HG03378 (cell line): ENCODE results near the gene UGT1A3.

Experiments used
- ATAC-seq: cut with Tn5 transposase; IDR thresholded peaks from one replicate; pipeline ENCODE4 v1.9.1; 2021; ENCODE audit warnings: mild to moderate bottlenecking, moderate library complexity; ENCODE audit not compliant: unreplicated experiment

Gene UGT1A3

DNA sequence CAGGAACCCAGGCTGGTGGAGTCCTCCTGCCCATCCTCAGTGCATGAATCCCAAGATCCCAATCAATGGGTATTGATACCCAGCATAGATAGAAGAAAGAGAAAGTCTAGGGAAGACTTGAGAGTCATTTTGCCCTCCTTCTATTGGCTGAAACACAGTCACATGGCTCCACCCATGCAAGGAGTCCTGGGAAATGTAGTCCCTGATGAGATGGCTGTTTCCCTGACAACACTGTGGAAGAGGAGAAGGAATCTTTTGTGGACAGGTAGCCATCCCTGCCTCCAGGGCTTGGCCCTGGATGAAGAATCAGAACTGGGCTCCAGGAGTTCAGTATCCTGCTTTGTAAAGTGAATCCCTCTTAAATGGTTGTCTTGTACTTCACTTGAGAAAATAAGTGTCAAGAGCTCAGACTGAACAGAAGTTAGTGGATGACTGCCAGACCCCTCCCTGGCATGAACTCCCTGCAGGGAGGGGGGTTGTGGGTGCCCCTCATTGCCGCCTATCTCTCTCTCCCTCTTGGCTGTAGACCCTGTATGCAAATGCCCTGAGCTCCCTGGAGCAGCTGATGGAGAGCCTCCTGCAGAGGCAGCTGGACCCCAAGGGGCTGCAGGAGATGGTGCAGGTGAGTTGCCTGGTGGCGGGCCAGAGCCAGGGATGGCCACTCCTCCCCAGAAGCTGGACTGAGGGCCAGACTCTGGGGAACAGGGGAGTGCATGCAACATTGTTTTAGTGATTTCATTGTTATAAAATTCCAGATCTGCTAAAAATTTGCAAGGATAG lies 85.4 kb downstream of the UGT1A3 start:
- ATAC-seq, result no peak

GRCh38 chr2:233815861-233816260 lies 87.0 kb downstream of the UGT1A3 start:
- ATAC-seq, result no peak

DNA sequence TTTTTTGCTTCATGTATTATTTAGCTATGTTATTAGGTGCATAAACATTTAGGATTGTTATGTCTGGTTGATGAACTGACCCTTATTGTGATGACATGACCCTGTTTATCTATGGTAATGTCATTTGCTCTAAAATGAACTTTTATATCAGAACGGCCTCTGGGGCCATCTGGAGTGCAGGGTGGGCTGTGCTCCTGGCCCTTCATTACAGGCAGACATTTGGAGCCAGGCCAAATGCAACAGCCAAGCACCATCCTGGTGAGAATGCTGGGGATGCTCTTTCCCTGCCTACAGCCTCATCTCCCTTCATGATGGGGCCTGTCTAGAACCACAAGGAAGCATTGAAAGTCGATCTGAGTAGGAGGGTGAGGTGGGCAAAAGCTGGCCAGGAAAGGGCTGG lies 87.5 kb downstream of the UGT1A3 start:
- ATAC-seq, result no peak

DNA sequence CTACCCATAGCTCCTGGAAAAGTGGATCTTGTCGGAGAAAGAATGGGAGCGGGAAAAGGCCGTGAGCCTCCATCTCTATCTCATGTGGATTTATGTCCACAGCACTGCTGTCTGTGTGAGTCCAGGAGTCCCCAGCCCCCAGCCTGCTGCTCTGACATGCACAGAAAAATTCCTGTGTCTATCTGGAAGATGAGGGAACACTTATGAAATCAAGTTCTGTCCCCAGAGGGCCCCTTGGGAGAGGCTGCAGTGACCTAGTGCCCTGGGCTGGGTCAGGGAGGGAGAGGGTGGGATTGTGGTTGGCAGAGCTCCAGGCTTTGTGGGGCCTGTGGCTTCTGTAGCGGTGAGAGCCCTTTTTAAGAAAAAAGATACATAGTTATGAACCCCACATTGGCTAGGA lies 87.9 kb downstream of the UGT1A3 start:
- ATAC-seq, result no peak

DNA sequence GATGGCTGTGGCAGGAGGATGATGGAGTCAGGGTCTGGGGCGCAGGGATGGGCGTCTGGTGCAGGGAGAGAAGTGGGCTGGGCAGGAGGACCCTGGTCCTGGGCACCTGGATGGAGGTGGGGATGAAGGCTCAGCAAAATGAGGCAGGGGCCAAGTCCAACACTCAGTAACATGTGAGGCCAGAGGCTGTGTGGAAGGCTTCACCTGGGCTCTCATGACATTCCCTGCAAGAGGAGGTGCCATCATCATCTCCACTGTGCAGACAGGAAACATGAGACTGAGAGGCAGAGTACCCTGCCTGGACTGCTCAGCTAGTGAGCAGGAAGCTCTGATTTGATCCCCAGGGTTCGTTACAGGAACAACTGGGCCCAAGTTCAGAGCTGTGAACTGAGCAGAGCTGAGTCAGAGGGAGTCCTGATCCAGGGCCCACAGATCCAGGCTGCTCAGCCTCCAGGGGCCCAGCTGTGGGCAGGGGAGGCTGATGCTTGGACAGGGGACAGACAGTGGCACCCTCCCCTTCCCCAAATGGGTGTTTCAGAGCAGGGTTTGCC lies 88.6 kb downstream of the UGT1A3 start:
- ATAC-seq, result no peak

DNA sequence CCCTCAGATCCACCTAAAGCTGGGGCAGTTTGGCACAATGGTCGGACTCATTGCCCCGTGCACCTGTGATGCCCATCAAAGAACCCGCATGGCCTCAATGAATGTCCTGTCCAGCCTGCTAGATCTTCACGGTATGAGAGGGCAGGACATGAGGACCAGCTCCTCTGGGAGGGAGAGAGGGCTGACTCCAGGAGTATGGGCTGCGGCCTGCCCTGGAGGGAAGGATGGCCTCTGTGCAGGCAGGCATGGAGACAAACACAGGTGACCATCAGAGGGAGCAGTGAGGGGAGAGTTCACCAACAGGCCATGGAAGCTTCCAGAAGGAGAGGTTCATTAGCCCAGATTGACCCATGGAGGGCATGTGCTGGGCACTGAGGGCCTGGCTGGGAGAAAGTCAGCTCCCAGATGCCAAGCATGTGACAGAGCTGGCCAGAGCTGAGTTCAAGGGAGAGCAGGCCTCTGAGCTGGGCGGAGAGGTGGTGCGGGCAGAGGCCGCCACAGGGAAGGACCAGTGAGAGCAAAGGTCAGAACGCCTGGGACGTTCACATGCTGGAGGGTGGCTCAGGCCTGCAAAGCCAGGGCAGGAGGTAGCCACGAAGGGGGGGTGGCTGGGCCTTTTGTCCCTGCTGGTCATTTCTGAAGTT lies 89.3 kb downstream of the UGT1A3 start:
- ATAC-seq, result no peak

GRCh38 chr2:233818639-233819621 lies 90.1 kb downstream of the UGT1A3 start:
- no peak for ATAC-seq

DNA sequence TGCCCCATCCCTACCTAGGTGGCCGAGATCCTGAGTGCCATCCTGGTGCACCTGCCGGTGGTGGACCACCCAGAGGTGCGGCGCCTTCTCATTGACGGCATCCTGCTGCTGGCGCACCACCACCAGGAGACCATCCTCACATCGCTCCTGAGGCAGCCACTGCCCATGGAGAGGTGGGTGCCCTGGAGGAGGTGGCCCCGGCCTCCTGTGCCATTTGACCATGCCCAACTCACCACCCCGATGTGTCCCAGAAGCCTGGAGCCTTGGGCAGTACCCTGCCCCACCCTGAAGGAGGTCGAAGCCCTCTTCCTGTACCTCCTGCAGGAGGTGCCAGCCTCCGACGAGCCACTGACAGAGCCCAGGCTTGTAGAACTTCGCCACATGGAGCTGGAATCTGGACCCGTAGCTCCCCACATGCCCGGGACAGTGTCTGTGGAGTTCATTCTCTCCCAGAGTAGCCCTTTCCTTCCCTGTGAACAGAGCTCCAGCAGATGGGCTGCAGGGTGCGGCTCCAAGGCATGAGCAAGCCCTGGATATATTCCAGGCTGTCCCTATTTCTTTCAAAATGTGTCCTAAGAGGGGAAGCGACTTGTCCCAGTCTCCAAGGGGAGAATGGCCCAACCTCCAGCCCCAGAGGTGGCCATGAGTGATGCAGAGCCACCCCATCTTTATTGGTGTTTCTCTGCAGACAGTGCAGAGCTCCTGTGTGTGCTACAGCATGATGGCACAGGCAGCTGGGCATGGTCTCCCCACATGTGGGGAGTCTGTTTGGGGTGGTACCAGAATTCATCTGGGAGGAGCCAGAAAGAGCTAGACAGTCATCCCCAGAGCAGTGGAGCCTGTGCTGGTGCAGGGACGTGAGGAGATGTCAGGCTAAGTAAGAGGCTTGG lies 91.3 kb downstream of the UGT1A3 start:
- ATAC-seq, result no peak

GRCh38 chr2:233820774-233821105 lies 91.9 kb downstream of the UGT1A3 start:
- ATAC-seq, result no peak

DNA sequence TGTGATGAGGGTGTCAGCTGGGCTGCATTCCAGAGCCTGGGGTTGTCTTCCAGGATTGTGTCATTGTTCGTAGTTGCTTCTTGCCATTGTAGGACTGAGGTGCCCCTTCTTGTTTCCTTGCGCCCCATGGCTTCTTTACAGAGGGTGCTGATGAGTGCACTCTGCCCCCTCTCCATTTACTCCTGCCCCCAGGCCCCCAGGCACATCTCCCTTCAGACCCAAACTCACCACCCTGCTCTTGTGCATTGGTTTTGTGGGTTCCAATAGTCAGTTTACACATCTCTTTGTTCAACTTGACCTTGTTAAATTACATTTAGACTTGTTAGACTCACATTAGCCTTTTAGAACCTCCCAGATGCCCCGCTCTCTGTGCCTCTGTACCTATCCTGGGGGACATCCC lies 92.4 kb downstream of the UGT1A3 start:
- ATAC-seq, result no peak

DNA sequence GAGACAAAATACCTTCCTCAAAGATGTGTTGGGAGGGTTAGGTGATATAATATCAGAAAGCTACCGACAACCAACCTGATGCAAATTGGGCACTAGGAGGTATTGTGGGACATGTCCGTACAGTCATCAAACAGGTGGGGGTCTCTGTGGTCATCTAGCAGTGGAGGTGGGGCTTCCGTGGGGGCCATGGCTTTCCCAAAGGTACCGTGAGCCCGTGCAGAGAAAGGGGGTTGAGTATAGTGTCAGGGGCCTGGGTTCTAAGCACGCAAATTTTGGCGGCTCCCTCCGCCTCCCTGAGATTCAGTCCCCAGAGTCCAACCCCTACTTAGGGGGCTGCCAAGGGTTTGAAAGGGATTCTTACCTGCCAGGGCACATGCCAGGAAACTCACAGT lies 92.9 kb downstream of the UGT1A3 start:
- no peak for ATAC-seq

GRCh38 chr2:233822101-233822771 lies 93.4 kb downstream of the UGT1A3 start:
- no peak for ATAC-seq
